K562 (cell line): ENCODE measurements around the gene ZNF667. TPM values are rescaled to one million over a fixed set of nuclear protein-coding genes. Genes with fewer than 3 reads are reported as not detected.

Source experiments
- MAX ChIP-seq: sonication (generic); formaldehyde crosslinking; IDR thresholded peaks from 2 replicates; pipeline ENCODE4 v1.9.0; 2022; ENCODE audit warnings: mild to moderate bottlenecking, missing genetic modification reagents
- NRF1 ChIP-seq, 2 experiments: fragments of 450-650 bp; IDR thresholded peaks in 1 of 2; conservative IDR thresholded peaks in 1 of 2; 2 replicates each; pipeline ENCODE4 v1.6.1; 2014; ENCODE audit warnings: mild to moderate bottlenecking in 2 of 2
- POLR2A ChIP-seq: fragments of 450-650 bp; conservative IDR thresholded peaks from 2 replicates; pipeline ENCODE4 v1.6.1; 2016
- POLR2G ChIP-seq: fragments of 200-400 bp; formaldehyde crosslinking; IDR thresholded peaks from 2 replicates; pipeline ENCODE4 v1.6.1; 2017; ENCODE audit warnings: low read depth, mild to moderate bottlenecking, antibody characterized with exemption, low read length, moderate library complexity
- SAP30 ChIP-seq: fragments of 200-600 bp; sonication (generic); IDR thresholded peaks from 2 replicates; pipeline ENCODE4 v1.6.1; 2012; ENCODE audit warnings: borderline replicate concordance, low read depth, mild to moderate bottlenecking, moderate library complexity, low read length, control low read depth, inconsistent platforms; ENCODE audit not compliant: insufficient read depth, poor library complexity, severe bottlenecking
- SREBF1 ChIP-seq: fragments of 150-350 bp; IDR thresholded peaks from 2 replicates; pipeline ENCODE4 v1.6.1; 2014; ENCODE audit warnings: antibody characterized with exemption, low read depth, low read length, borderline replicate concordance
- ZNF644 ChIP-seq: fragments of 200-800 bp; sonication (Bioruptor generic); IDR thresholded peaks from 2 replicates; pipeline ENCODE4 v1.6.1; 2016; ENCODE audit warnings: low read depth, missing genetic modification characterization, missing compliant biosample characterization
- polyA plus RNA-seq, 8 experiments: library from polyadenylated mRNA; depleted of rRNA in 4 of 8; stranded (reverse) in 5 of 8; unstranded in 3 of 8; fragments of >200 nt; fragmentation: Nextera tagmentation in 2 of 8; fragmentation: Illumina TruSeq in 1 of 8; extraction: Ambion mirVana in 2 of 8; extraction: Trizol in 1 of 8; gene quantifications; 2 replicates each; pipeline versions ENCODE4 v1.2.1 to v1.2.3, GENCODE V29; 2011 to 2014; ENCODE audit warnings: inconsistent platforms in 1 of 8, missing spikeins in 1 of 8
- total RNA-seq, 7 experiments: library from RNA; depleted of rRNA in 6 of 7; stranded (reverse); fragments of >200 nt in 6 of 7; fragmentation: Illumina TruSeq in 2 of 7; extraction: Trizol in 2 of 7; gene quantifications; 2 replicates each; pipeline versions ENCODE4 v1.2.1 to v1.2.3, GENCODE V29; 2011 to 2021; ENCODE audit warnings: low replicate concordance in 1 of 7
- TF ChIP-seq, protein P1 (sequence below): fragments of 450-650 bp; formaldehyde crosslinking; IDR thresholded peaks from 2 replicates; pipeline ENCODE4 v1.4.0; 2020; ENCODE audit warnings: mild to moderate bottlenecking, mixed read lengths
- TF ChIP-seq, protein P2 (sequence below): fragments of 250-450 bp; sonication (Bioruptor Pico); IDR thresholded peaks from 2 replicates; pipeline ENCODE4 v1.4.0; 2020; ENCODE audit warnings: mild to moderate bottlenecking
- TF ChIP-seq, protein P3 (sequence below): fragments of 250-450 bp; sonication (Bioruptor Pico); IDR thresholded peaks from 2 replicates; pipeline ENCODE4 v1.8.0; 2022; ENCODE audit warnings: inconsistent platforms, mild to moderate bottlenecking, moderate library complexity, borderline replicate concordance
- TF ChIP-seq, protein P4 (sequence below), 2 experiments: fragments of 450-650 bp; IDR thresholded peaks; 2 replicates each; pipeline ENCODE4 v1.6.1; 2018; ENCODE audit warnings: mild to moderate bottlenecking in 2 of 2, low read depth in 1 of 2; ENCODE audit not compliant: partially characterized antibody in 2 of 2
- TF ChIP-seq, protein P5 (sequence below): fragments of 250-450 bp; sonication (Bioruptor Pico); IDR thresholded peaks from 2 replicates; pipeline ENCODE4 v1.4.0; 2020

The ZNF667 gene
- total and polyA plus RNA-seq, 9 of the 15 experiments (the other 6 are each of a cell fraction or from before 2014, with no cell fraction given) = not detected

DNA sequence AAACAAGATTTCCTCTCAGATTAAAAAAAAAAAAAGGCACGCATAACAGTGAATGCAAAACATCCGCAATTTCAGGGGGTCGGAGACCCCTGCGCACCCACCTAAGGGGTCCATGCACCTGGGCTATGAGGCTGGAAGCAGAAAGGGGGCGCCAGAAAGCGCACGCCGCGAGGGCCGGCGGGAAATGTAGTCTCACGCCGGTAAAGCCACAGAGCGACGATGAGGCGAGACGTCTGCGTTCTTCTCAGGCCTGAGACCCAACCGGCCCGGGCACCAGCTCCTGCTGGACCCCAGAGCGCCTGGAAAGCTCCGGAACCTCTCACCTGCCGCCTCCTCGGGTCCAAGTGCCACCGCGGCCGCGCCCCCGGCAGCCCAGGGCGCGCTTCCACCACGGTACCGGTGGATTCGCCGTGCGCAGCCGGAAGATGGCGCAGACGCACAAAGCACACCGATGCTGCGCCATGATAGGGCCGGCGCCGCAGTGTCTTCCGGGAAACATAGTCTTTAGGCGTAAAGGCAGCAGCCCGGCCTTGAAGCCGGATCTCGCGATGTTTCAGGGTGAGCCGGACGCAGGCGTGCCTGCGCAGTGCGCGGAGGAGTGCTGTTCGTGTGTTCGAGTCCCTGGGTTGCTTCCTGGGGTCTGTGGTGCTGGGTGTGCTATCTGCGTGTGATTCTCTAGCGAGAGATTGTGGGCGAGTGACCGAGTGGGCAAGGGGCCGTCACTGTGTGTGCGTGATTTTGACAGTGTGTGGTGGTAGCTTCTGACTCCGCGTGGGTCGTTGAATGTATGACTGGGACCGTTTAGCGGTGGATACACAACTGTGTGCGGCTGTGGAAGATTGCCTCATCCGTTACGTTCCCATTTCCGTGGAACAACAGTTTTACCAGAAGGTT, 83.8 kb downstream of the ZNF667 start, which contains the start of gene ZNF582 (continued):
- TF ChIP-seq POLR2G (peak; percentile 95), SREBF1 (no peak), POLR2A (peak; percentile 78), SAP30 (peak; percentile 51), MAX (CRISPR knock-in tag) (peak; percentile 37; the same call in 1 of the 2 replicates), ZNF644 (tag) (0 out of 2 replicates have a peak, but pooled peaks have one; percentile 70), NRF1 (conservative IDR thresholded peaks at IDR 0.05 in 1 of 2, IDR thresholded peaks at IDR 0.05 in 1 of 2) (peak; percentile 94 to 95)
- TF ChIP-seq, protein P1, sequence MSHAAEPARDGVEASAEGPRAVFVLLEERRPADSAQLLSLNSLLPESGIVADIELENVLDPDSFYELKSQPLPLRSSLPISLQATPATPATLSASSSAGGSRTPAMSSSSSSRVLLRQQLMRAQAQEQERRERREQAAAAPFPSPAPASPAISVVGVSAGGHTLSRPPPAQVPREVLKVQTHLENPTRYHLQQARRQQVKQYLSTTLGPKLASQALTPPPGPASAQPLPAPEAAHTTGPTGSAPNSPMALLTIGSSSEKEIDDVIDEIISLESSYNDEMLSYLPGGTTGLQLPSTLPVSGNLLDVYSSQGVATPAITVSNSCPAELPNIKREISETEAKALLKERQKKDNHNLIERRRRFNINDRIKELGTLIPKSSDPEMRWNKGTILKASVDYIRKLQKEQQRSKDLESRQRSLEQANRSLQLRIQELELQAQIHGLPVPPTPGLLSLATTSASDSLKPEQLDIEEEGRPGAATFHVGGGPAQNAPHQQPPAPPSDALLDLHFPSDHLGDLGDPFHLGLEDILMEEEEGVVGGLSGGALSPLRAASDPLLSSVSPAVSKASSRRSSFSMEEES (CRISPR knock-in tag) = no peak
- TF ChIP-seq, protein P2, sequence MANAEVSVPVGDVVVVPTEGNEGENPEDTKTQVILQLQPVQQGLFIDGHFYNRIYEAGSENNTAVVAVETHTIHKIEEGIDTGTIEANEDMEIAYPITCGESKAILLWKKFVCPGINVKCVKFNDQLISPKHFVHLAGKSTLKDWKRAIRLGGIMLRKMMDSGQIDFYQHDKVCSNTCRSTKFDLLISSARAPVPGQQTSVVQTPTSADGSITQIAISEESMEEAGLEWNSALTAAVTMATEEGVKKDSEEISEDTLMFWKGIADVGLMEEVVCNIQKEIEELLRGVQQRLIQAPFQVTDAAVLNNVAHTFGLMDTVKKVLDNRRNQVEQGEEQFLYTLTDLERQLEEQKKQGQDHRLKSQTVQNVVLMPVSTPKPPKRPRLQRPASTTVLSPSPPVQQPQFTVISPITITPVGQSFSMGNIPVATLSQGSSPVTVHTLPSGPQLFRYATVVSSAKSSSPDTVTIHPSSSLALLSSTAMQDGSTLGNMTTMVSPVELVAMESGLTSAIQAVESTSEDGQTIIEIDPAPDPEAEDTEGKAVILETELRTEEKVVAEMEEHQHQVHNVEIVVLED (CRISPR knock-in tag) = peak; percentile 96
- TF ChIP-seq, protein P3, sequence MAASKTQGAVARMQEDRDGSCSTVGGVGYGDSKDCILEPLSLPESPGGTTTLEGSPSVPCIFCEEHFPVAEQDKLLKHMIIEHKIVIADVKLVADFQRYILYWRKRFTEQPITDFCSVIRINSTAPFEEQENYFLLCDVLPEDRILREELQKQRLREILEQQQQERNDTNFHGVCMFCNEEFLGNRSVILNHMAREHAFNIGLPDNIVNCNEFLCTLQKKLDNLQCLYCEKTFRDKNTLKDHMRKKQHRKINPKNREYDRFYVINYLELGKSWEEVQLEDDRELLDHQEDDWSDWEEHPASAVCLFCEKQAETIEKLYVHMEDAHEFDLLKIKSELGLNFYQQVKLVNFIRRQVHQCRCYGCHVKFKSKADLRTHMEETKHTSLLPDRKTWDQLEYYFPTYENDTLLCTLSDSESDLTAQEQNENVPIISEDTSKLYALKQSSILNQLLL (CRISPR knock-in tag) = no peak
- TF ChIP-seq, protein P4, sequence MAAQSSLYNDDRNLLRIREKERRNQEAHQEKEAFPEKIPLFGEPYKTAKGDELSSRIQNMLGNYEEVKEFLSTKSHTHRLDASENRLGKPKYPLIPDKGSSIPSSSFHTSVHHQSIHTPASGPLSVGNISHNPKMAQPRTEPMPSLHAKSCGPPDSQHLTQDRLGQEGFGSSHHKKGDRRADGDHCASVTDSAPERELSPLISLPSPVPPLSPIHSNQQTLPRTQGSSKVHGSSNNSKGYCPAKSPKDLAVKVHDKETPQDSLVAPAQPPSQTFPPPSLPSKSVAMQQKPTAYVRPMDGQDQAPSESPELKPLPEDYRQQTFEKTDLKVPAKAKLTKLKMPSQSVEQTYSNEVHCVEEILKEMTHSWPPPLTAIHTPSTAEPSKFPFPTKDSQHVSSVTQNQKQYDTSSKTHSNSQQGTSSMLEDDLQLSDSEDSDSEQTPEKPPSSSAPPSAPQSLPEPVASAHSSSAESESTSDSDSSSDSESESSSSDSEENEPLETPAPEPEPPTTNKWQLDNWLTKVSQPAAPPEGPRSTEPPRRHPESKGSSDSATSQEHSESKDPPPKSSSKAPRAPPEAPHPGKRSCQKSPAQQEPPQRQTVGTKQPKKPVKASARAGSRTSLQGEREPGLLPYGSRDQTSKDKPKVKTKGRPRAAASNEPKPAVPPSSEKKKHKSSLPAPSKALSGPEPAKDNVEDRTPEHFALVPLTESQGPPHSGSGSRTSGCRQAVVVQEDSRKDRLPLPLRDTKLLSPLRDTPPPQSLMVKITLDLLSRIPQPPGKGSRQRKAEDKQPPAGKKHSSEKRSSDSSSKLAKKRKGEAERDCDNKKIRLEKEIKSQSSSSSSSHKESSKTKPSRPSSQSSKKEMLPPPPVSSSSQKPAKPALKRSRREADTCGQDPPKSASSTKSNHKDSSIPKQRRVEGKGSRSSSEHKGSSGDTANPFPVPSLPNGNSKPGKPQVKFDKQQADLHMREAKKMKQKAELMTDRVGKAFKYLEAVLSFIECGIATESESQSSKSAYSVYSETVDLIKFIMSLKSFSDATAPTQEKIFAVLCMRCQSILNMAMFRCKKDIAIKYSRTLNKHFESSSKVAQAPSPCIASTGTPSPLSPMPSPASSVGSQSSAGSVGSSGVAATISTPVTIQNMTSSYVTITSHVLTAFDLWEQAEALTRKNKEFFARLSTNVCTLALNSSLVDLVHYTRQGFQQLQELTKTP (IDR thresholded peaks at IDR 0.05; ENCODE audit: low read depth in 1 of 2, partially characterized antibody in 2 of 2) = peak in 1 of 2 experiments; percentile 93
- TF ChIP-seq, protein P5, sequence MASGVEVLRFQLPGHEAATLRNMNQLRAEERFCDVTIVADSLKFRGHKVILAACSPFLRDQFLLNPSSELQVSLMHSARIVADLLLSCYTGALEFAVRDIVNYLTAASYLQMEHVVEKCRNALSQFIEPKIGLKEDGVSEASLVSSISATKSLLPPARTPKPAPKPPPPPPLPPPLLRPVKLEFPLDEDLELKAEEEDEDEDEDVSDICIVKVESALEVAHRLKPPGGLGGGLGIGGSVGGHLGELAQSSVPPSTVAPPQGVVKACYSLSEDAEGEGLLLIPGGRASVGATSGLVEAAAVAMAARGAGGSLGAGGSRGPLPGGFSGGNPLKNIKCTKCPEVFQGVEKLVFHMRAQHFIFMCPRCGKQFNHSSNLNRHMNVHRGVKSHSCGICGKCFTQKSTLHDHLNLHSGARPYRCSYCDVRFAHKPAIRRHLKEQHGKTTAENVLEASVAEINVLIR (CRISPR knock-in tag) = no peak
